ENCODE results near the gene SDK2.

Gene SDK2

DNA sequence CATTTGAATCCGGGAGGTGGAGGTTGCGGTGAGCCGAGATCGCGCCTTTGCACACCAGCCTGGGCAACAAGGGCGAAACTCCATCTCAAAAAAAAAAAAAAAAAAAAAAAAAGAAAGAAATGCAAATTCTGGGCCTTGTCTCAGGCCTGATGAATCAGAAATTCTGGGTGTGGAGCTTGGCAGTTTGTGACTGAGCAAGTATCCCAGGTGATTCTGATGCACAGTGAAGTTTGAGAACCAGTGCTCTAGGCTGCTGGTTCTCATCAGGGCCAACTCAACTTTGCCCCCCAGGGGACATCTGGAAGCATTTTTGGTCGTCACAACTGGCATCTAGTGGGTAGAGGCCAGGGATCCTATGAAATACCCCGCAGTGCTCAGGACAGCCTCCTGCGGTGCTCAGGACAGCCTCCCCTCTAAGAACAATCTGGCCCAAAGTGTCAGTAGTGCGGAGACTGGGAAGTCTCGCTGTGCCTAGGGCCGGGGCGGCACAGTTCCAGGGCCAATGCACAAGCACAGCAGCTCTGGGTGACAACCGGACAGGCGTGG, 55.9 kb downstream of the SDK2 start:
- DNase-seq (ENCODE audit: insufficient read length, low spot score) (no peak), FAIRE-seq (no peak)
- TF ChIP-seq POLR2A (IDR thresholded peaks at IDR 0.05; ENCODE audit: low read depth, low read length): no peak

- DNase-seq (ENCODE audit: insufficient read length, low spot score): peak; percentile 38
- FAIRE-seq: no peak
- TF ChIP-seq POLR2A (IDR thresholded peaks at IDR 0.05; ENCODE audit: low read depth, low read length): no peak
These were observed 57.2 kb downstream of the SDK2 start for GRCh38 chr17:73586921-73587602.

DNA sequence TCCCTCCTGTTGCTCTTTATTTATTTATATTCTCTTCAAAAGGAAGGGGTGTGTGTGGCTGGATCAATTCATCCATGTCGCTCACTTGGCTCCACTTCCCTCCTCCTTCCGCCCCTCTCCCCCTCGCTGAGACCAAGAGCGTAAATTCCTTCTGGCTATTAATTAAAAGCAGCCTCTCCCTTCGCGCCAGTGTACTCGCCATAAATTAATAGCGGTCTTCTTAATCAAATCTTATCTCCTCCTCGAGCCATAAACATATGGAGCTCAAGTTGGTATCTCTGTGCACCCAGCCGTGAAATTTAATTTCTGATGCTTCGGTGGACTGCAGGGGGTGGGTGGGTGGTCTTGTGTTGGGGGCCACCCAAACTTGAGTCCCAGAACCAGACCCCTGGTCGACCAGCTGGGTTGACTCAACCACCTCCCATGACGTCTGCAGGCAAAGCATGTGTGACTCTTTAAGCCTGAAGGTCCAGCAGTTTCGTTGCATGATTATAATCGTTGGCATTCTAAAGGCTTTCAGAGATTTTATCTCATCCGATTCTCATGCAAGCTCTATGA, 57.9 kb downstream of the SDK2 start:
- no peak for TF ChIP-seq POLR2A (IDR thresholded peaks at IDR 0.05; ENCODE audit: low read depth, low read length)
- no peak for FAIRE-seq
- DNase-seq (ENCODE audit: insufficient read length, low spot score): no peak

- DNase-seq (ENCODE audit: insufficient read length, low spot score) (no peak), FAIRE-seq (no peak)
- TF ChIP-seq POLR2A (IDR thresholded peaks at IDR 0.05; ENCODE audit: low read depth, low read length): no peak
These were observed 58.7 kb downstream of the SDK2 start for GRCh38 chr17:73585583-73585982.

DNA sequence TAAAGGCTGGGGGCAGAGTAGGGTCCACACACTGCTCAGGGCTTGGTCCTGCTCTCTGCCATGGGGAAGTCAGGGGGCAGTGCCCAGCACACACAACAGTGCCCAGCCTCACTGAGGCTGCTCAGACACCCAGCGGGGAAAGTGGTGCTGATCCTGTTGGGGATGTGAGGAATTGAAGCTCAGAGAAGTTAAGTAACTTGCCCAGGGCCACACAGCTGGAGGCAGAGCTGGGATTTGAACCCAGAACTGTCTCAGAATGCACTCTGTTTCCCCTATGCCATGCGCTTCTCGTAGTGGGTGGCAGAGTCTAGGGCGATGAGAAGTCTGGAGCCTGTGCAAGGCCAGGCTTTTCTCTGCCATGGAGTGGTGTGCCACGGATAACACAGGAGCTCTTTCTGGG, 59.3 kb downstream of the SDK2 start:
- no peak for TF ChIP-seq POLR2A (IDR thresholded peaks at IDR 0.05; ENCODE audit: low read depth, low read length)
- FAIRE-seq: no peak

DNA sequence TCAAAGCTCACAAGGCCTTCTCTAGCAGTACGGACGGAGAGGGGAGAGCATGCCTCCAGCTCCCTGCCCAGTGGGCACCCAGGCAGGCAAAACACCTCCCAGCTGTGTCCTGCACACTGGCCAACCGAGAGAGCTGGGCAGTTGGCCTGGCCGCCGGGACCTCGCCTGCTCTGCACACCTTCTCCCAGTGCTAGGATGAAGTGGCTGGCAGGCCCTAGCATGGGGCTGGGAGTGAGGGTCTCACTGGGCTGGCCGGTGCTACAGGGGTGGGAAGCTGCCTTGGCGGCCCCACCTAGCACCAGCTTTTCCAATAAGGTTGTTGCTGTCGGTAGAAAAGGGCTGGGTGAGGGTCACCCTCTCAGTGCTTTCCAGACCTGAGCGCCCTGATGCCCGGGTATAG, 60.2 kb downstream of the SDK2 start:
- no peak for TF ChIP-seq POLR2A (IDR thresholded peaks at IDR 0.05; ENCODE audit: low read depth, low read length)
- FAIRE-seq (no peak), DNase-seq (ENCODE audit: insufficient read length, low spot score) (no peak)

More for the DNA sequence above, 59.3 kb downstream of the SDK2 start:
- DNase-seq (ENCODE audit: insufficient read length, low spot score): no peak

GRCh38 chr17:73582821-73583220, 61.4 kb downstream of the SDK2 start:
- TF ChIP-seq POLR2A (IDR thresholded peaks at IDR 0.05; ENCODE audit: low read depth, low read length): no peak
- FAIRE-seq (no peak), DNase-seq (ENCODE audit: insufficient read length, low spot score) (no peak)

- no peak for DNase-seq (ENCODE audit: insufficient read length, low spot score)
- FAIRE-seq: no peak
- TF ChIP-seq POLR2A (IDR thresholded peaks at IDR 0.05; ENCODE audit: low read depth, low read length): no peak
These were observed 61.9 kb downstream of the SDK2 start for GRCh38 chr17:73582359-73582758.

DNA sequence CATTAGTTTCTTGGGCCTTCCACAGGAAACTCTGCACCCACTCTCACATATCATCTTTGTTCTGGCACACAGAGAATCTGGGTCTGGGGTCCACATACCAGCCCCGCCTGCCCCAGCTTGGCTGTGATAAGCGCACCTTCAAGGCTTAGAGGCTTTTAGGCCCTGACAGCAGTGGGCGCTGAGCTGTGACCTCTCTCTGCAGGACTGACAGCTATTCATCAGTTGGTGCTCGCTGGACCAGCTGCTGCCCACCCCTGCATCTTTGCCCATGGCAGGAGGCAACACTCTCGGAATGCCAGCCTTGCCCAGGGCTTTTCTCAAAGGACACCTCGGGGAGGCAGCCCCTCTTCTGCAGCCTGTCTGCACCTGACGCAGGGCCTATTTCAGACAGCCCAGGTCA, 62.9 kb downstream of the SDK2 start:
- DNase-seq (ENCODE audit: insufficient read length, low spot score): no peak
- TF ChIP-seq POLR2A (IDR thresholded peaks at IDR 0.05; ENCODE audit: low read depth, low read length): no peak
- FAIRE-seq: no peak

DNA sequence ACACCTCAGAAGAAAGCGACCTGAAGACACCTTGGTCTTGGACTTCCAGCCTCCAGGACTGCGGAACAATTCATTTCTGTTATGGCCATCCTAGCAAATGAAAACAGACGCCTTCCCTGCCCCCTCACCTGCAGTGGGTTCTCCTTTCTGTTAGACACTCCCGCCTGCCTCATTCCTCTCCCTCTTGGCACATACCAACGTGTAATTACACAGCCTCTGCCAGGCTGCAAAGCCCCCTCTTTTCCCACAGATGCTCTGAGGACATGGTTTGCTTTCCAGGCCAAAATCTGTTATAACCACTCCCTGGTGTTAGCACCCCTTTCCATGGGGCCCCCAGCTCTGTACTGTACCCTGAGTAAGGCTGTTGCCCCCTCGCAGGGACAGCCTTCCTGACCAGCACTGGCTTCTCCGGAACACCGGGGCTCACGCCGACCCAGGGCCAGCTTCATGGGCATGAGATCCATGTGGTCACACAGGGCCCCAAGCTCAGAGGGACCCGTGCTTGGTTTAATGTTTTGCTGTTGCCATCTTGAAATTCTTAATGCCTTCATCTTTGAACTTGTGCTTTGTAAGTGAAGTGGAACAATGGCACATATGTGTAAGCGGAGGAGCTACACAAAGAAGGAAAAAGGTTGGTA, 64.1 kb downstream of the SDK2 start:
- no peak for TF ChIP-seq POLR2A (IDR thresholded peaks at IDR 0.05; ENCODE audit: low read depth, low read length)
- DNase-seq (ENCODE audit: insufficient read length, low spot score): no peak
- no peak for FAIRE-seq

- FAIRE-seq (no peak), DNase-seq (ENCODE audit: insufficient read length, low spot score) (no peak)
- TF ChIP-seq POLR2A (IDR thresholded peaks at IDR 0.05; ENCODE audit: low read depth, low read length): no peak
These were observed 67.6 kb downstream of the SDK2 start for GRCh38 chr17:73576556-73577098.

- no peak for TF ChIP-seq POLR2A (IDR thresholded peaks at IDR 0.05; ENCODE audit: low read depth, low read length)
- DNase-seq (ENCODE audit: insufficient read length, low spot score) (no peak), FAIRE-seq (no peak)
These were observed 68.6 kb downstream of the SDK2 start for GRCh38 chr17:73575470-73576221.

- no peak for DNase-seq (ENCODE audit: insufficient read length, low spot score)
- TF ChIP-seq POLR2A (IDR thresholded peaks at IDR 0.05; ENCODE audit: low read depth, low read length): no peak
- FAIRE-seq: no peak
These were observed 72.6 kb downstream of the SDK2 start for GRCh38 chr17:73571511-73572130.
